Prostate gland (tissue), 2 donors: ENCODE measurements around the gene RASAL2. TPM values are rescaled to one million over a fixed set of nuclear protein-coding genes. Genes with fewer than 3 reads are reported as not detected.

Experiments used
- DNase-seq: peaks from one replicate; pipeline ENCODE4 v3.0.0-alpha.2; 2019; ENCODE audit warnings: low spot score
- H3K27ac ChIP-seq, 2 donors: fragments of 200-600 bp; sonication (generic); 2 replicates each; pipeline ENCODE4 v1.5.1; 2017 to 2019
- H3K27me3 ChIP-seq: fragments of 200-600 bp; sonication (generic); replicated peaks from 2 replicates; pipeline ENCODE4 v1.5.1; 2019; ENCODE audit not compliant: insufficient read depth
- H3K36me3 ChIP-seq, 2 donors: fragments of 200-600 bp; sonication (generic); 1 replicate in 1 of 2; 2 replicates in 1 of 2; pipeline versions ENCODE4 v1.5.1 to v1.8.1; 2017 to 2019
- H3K4me1 ChIP-seq: fragments of 200-600 bp; sonication (generic); replicated peaks from 2 replicates; pipeline ENCODE4 v1.5.1; 2019
- H3K4me3 ChIP-seq, 2 donors: fragments of 200-600 bp; sonication (generic); 2 replicates each; pipeline ENCODE4 v1.5.1; 2017 to 2019
- H3K9me3 ChIP-seq: fragments of 200-600 bp; sonication (generic); 2 replicates; pipeline ENCODE4 v1.5.1; 2017
- POLR2A ChIP-seq: fragments of 450-650 bp; IDR thresholded peaks from one replicate; pipeline ENCODE4 v1.6.1; 2016; ENCODE audit warnings: antibody characterized with exemption, mild to moderate bottlenecking
- POLR2AphosphoS5 ChIP-seq: sonication (generic); formaldehyde crosslinking; IDR thresholded peaks from one replicate; pipeline ENCODE4 v1.6.1; 2017; ENCODE audit warnings: antibody characterized with exemption
- WGBS: methylation state at CpG from one replicate; pipeline ENCODE4 v1.1.5; 2018; 5-methylcytosine and 5-hydroxymethylcytosine counted together
- intact Hi-C: fragments of 100-400 bp; cut with DNase I; formaldehyde crosslinking; loops from one replicate; pipeline ENCODE4 v1.14.2; 2022
- total RNA-seq, 2 donors: library from RNA; depleted of rRNA; stranded (reverse); fragments of >200 nt; gene quantifications; one replicate each; pipeline ENCODE4 v1.1.0, GENCODE V29; 2016
- TF ChIP-seq, protein P1 (sequence below), 4 experiments: fragments of 200-600 bp in 2 of 4; fragments of 450-650 bp in 2 of 4; sonication (generic) in 2 of 4; IDR thresholded peaks; 1 replicate in 3 of 4; 2 replicates in 1 of 4; pipeline ENCODE4 v1.5.1; 2016 to 2019; ENCODE audit warnings: antibody characterized with exemption in 4 of 4, mild to moderate bottlenecking in 2 of 4, moderate library complexity in 2 of 4

RASAL2 gene
- total RNA-seq, 2 donors from 2014 or later = 9.2 to 36.9 TPM

DNA sequence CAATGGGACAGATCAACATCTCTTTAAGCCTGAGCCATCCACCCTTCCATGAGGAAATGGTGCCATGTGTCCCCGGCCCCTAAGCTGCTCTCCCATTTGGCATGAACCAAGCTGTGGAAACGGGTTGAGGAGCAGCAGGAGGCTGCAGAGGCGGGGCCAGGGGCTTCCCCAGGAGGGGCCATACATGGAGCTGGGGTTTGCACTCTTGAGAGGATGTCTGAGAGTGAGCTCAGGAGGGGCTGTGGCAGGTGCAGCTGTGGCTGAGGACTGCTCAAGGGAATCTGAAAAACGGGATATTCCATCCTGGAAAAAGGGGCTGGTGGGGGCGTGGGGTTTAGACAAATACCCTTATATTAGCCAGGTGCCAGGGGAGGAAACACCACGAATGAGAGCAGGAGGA is 409.9 kb downstream of the RASAL2 start:
- H3K4me1 ChIP-seq = no peaks in the 10 kb centered on the region
- no peak overlapping the region for H3K27ac ChIP-seq
- intact Hi-C loops = loop anchor here (5.0 kb wide), 1 partner anchor 192 kb away; no protein-coding TSS in a partner anchor
- DNase-seq = no peak
- H3K36me3 ChIP-seq = no peaks in the 10 kb centered on the region
- TF ChIP-seq POLR2A = no peak
- TF ChIP-seq, protein P1, sequence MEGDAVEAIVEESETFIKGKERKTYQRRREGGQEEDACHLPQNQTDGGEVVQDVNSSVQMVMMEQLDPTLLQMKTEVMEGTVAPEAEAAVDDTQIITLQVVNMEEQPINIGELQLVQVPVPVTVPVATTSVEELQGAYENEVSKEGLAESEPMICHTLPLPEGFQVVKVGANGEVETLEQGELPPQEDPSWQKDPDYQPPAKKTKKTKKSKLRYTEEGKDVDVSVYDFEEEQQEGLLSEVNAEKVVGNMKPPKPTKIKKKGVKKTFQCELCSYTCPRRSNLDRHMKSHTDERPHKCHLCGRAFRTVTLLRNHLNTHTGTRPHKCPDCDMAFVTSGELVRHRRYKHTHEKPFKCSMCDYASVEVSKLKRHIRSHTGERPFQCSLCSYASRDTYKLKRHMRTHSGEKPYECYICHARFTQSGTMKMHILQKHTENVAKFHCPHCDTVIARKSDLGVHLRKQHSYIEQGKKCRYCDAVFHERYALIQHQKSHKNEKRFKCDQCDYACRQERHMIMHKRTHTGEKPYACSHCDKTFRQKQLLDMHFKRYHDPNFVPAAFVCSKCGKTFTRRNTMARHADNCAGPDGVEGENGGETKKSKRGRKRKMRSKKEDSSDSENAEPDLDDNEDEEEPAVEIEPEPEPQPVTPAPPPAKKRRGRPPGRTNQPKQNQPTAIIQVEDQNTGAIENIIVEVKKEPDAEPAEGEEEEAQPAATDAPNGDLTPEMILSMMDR (IDR thresholded peaks at IDR 0.05) = no peak
- TF ChIP-seq POLR2AphosphoS5 = no peak
- no peaks in the 10 kb centered on the region for H3K27me3 ChIP-seq
- H3K4me3 ChIP-seq = no peak overlapping the region
- 84% methylated on average over 6 of the region's 6 CpGs for WGBS
- H3K9me3 ChIP-seq = no peaks in the 10 kb centered on the region

DNA sequence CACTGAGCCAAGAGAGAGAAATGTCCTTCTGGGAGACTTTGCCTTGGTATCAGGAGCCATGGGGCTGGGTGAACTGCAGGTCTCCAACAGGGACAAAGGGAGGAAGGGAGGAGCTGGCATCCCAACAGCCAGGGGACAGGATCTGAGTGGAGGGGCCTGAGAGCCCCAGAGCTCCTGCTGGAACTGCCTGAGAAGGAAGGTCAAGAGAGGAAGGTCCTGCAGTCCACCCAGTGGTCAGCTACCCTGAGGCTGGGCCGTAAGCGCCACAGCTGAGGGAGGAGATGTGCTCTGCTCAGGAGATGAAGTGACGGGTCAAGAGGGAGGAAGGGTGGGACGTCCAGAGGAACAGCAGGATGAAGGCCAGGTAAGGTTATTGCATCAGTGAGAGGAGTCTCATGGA is 410.4 kb downstream of the RASAL2 start:
- 89% methylated on average over 4 of the region's 4 CpGs for WGBS
- no peaks in the 10 kb centered on the region for H3K36me3 ChIP-seq
- H3K27me3 ChIP-seq = no peaks in the 10 kb centered on the region
- no peaks in the 10 kb centered on the region for H3K9me3 ChIP-seq
- intact Hi-C loops = loop anchor here (5.0 kb wide), 1 partner anchor 192 kb away; no protein-coding TSS in a partner anchor
- no peaks in the 10 kb centered on the region for H3K4me1 ChIP-seq
- TF ChIP-seq POLR2AphosphoS5 (no peak), POLR2A (no peak)
- TF ChIP-seq, protein P1 (IDR thresholded peaks at IDR 0.05) = no peak
- no peak overlapping the region for H3K27ac ChIP-seq
- no peak overlapping the region for H3K4me3 ChIP-seq
- no peak for DNase-seq

DNA sequence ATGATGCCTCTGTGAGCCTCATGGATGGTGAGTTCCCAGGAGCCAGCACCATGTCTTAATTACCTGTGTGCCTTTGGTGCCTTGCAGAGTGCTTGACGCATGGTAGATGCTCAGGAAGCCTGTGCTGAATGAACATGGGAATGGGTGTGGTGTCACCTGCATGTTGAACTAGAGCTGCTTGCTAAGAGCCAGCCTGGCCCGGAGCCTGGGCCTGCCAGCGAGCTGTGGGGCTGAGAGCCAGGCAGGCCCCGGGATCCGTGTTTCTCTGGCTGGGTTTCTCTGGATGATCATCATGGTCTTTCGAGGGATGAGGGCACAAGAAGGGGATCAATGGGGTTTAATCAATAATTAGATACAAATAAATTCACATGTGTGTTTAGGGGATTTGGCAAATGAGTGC is 412.3 kb downstream of the RASAL2 start:
- TF ChIP-seq POLR2A (no peak), POLR2AphosphoS5 (no peak)
- TF ChIP-seq, protein P1 (IDR thresholded peaks at IDR 0.05) = no peak
- Histone ChIP-seq H3K27ac (no peak overlapping the region), H3K4me3 (no peak overlapping the region), H3K27me3 (no peaks in the 10 kb centered on the region), H3K4me1 (no peaks in the 10 kb centered on the region), H3K9me3 (no peaks in the 10 kb centered on the region), H3K36me3 (no peaks in the 10 kb centered on the region)
- intact Hi-C loops = no loop called here
- no peak for DNase-seq
- 47% methylated on average over 6 of the region's 6 CpGs for WGBS

DNA sequence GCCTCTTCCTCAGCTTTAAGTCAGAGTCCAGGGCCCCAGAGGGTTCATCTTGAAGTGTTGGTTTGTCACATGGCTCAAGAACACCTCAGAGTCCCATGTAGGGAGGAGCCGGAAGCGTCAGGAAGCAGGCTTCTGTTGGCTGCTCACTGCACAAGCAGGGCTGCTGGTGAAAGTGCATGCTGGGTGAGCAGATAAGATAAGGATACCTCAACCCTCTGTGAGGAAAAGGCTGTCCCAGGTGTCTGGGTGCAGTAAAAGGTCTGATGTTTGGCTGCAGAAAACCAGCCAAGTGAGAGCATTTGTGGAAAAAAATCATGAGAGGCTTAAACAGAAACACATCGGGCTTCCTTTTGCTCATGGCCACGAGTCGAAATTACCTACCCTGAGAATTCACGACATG is 412.8 kb downstream of the RASAL2 start:
- Histone ChIP-seq H3K4me1 (no peaks in the 10 kb centered on the region), H3K27ac (no peak overlapping the region), H3K27me3 (no peaks in the 10 kb centered on the region), H3K9me3 (no peaks in the 10 kb centered on the region), H3K4me3 (no peak overlapping the region), H3K36me3 (no peaks in the 10 kb centered on the region)
- DNase-seq = no peak
- no peak for TF ChIP-seq POLR2A
- no peak for TF ChIP-seq POLR2AphosphoS5
- TF ChIP-seq, protein P1 (IDR thresholded peaks at IDR 0.05) = no peak
- intact Hi-C loops = no loop called here
- 82% methylated on average over 6 of the region's 6 CpGs for WGBS

DNA sequence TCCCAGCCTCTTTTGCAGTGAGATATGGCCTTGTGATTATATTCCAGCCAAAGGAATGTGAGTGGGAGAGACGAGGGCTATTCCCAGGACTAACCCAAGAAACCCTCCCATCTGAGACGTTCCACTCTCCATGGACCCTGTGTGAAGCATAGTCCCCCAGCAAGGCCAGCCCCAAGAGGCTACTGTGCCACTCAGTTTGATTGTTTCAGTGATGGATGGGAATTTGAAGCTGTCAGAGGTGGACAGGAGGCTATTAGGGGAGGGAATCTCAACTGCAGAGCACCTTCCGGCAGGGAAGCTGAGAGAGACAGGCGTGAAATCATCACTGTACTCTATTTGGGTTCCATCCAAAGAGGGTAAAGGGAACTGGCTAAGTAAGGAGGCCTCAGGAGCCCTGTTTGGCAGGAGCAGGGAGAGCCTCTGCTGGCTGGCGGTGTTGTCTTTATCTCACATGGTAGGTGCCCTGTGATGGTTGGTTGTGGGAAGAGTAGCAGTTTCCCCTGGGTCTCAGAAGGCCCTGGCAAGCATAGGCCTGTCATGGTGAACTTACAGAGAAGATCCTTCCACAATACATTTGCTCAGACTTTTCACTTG is 415.6 kb downstream of the RASAL2 start:
- H3K4me3 ChIP-seq = no peak overlapping the region
- no peaks in the 10 kb centered on the region for H3K36me3 ChIP-seq
- no peak for DNase-seq
- H3K27ac ChIP-seq = no peak overlapping the region
- 83% methylated on average over 5 of the region's 5 CpGs for WGBS
- no peaks in the 10 kb centered on the region for H3K4me1 ChIP-seq
- no peaks in the 10 kb centered on the region for H3K9me3 ChIP-seq
- no peak for TF ChIP-seq POLR2AphosphoS5
- TF ChIP-seq, protein P1 (IDR thresholded peaks at IDR 0.05) = no peak
- no peaks in the 10 kb centered on the region for H3K27me3 ChIP-seq
- intact Hi-C loops = no loop called here
